Right ventricle myocardium inferior (tissue), 1 donor: ENCODE measurements around the gene CPLANE1. TPM values are rescaled to one million over a fixed set of nuclear protein-coding genes. Genes with fewer than 3 reads are reported as not detected.
A peak's percentile ranks its signal among the peaks of the same experiment; 100 is the strongest.
"Not testable (repeated sequence)": the region's sequence is repeated elsewhere in the genome, so short reads cannot be mapped to it uniquely, and the experiment has no call there.

ENCODE experiments used
- ATAC-seq: fragments of 200-7000 bp; cut with Tn5 transposase; one replicate; pipeline ENCODE4 v1.9.1; 2020; ENCODE audit warnings: mild to moderate bottlenecking, moderate library complexity
- DNase-seq: peaks from one replicate; pipeline ENCODE4 v3.0.0; 2021; ENCODE audit errors: missing footprints
- intact Hi-C: fragments of 100-400 bp; cut with DNase I; formaldehyde crosslinking; loops from one replicate; pipeline ENCODE4 v1.11.0; 2022
- long read RNA-seq: library from polyadenylated mRNA; unstranded; transcript quantifications from one replicate; pipeline ENCODE4 v2.0.0, GENCODE V29; 2021
- total RNA-seq: library from RNA; stranded (reverse); fragmentation: NEBNext Ultra II Directional; extraction: Animal tissue kit (Norgen Biotek cat#: 25700); gene quantifications from one replicate; pipeline ENCODE4 v1.2.1, GENCODE V29; 2021
- donor health status: DM: no; HTN: yes; CAD: no; lungs with severe emphysema.

The CPLANE1 gene
- 9.5 TPM for total RNA-seq
- long read RNA-seq, partial matches to known transcripts: 0 of 1 reads
- long read RNA-seq, other reads (novel, unspliced or antisense): 1 of 1 reads

DNA sequence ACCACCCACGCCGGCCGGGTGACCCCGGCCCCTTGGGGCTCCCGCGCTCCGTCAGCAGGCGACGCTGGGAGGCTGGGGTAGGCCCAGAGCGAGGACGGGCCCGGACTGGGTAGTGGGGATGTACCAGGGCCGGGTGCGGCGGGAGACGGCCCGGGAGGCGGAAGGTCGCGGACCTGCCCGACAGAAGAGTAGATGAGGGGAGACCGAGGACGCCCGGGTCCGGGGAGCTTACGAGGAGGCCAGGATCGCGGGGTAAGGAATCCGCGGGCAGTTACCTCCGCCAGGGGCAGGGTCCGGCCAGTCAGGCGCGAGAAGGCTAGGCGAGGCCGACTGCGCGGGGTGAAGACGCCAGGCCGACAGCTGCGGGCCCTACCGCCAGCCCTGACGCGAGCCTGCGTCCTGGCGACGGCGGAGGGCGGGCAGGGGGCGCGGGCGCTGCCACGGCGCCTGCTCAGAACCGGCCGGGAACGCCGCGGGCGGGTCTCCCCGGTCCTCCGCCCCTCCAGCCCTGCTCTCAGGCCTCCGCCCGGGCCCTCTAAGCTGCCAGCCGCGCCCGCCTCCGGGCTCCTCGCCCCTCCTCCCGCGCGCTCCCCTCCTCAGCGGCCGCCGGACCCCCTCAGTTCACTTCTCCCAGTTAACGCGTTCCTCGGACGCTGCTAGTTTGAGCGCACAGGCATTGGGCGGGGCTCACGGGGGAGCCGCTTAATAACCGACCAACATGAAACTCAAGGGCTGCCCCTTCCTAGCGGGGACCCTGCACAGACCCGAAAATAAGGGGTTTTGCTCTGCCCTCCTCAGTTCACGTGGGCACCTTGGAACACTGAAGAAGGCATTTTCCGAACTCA is at the start of gene CPLANE1:
CPLANE1 (minus strand) TSS at position 407 of the 845 bp plus-strand sequence. CDS start 1,678 bp downstream, outside the sequence.
- ATAC-seq (peak; percentile 99), DNase-seq (peak; percentile 90)
- intact Hi-C loops: no loop called here

DNA sequence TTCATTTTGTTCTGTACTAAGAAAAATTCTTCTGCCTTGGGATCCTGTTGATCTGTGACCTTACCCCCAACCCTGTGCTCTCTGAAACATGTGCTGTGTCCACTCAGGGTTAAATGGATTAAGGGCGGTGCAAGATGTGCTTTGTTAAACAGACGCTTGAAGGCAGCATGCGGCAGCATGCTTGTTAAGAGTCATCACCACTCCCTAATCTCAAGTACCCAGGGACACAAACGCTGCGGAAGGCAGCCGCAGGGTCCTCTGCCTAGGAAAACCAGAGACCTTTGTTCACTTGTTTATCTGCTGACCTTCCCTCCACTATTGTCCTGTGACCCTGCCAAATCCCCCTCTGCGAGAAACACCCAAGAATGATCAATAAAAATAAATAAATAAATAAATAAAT is 47.1 kb upstream of the CPLANE1 start:
- intact Hi-C loops, DNase-seq, ATAC-seq: not testable (repeated sequence)

GRCh38 chr5:37283214-37283820 is 34.1 kb upstream of the CPLANE1 start:
- DNase-seq (no peak), ATAC-seq (no peak)
- intact Hi-C loops: no loop called here

- intact Hi-C loops: no loop called here
- ATAC-seq (no peak), DNase-seq (no peak)
Observed at GRCh38 chr5:37275511-37275910, 26.3 kb upstream of the CPLANE1 start.

DNA sequence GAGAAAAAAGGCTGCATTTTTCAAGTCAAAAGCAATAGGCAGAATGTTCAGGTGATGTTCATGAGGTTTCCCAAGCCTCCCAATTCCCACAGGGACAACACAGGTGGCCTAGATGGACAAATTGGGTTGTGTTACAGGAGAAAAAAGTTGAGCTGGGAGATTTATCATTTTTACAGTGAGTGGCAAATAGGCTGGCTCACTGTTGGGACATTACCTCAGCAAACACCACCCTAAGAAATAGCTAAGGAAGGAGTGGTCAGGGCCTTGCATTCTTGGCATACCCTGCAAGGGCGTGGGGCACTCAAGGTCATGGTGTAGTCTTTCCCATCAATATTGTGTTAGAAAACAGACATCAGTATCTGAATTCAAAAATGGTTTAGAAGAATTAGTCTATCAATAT is 23.3 kb upstream of the CPLANE1 start:
- DNase-seq: no peak
- intact Hi-C loops: no loop called here
- no peak for ATAC-seq

- ATAC-seq, DNase-seq, intact Hi-C loops: not testable (repeated sequence)
Observed at GRCh38 chr5:37268100-37268499, 18.9 kb upstream of the CPLANE1 start.

DNA sequence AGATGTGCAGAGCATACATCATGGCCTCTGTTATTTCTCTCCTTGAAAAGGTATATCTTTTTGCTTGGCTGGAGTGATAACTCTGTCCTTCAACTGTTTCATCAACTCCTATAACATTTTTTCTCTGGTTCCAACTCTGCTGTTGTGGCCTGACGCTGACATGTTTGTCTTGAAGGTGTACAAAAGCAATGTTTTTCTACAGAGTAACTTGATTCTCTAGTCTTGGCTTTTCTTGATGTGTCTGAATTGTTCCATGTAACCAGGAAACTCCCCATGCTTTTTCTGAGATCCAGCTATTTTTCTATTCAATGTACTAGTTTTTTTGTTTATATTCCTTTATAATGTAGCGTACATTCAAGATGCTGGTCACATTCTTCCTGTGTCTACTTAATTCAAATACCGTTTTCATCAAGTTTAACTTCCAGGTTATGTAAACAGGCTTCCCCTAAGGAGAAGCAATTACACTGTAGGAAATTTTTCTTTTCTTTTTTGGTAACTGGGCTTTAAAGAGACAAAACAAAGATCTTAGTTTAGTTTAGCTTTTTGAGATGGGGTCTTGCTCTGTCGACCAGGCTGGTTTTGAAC is 6.7 kb upstream of the CPLANE1 start:
- DNase-seq: no peak
- ATAC-seq: no peak
- intact Hi-C loops: no loop called here

DNA sequence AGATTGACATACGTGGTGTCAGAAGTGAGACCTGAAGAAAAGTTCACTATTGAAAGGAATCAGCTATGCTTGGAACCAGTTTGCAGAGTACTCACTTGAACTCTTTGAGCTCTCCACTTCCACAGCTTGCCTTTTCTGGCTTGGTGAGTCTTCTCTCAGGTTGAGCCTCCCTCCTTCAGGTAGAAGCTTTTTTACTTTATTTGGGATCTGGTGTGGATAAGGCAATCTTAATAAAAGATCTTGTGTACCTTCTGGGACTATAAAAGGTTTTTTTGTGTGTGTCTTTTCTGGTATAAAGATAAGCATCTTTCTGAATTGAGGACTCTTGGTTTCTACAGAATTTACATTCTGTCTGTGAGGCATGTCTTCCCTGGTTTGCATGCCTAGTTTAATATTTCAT is 5.4 kb upstream of the CPLANE1 start:
- no peak for DNase-seq
- no peak for ATAC-seq
- intact Hi-C loops: no loop called here

DNA sequence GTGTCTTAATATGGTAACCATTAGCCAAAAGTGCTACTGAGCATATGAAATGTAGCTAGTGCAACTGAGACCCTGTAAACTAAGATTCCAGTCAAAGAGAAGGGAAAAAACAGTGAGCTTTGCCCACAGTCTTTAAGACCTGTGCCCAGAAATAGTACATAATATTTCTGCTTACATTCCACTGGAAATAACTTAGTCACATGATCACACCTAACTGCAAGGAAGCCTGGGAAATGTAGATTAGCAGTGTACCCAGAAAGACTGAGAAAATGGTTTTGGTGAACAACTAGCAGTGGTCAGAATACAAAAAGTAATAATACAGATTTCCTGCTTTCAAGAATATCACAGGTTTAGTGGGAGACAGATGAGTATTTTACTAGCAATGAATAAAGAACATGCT is 2.5 kb upstream of the CPLANE1 start:
- no peak for DNase-seq
- ATAC-seq: no peak
- intact Hi-C loops: no loop called here

GRCh38 chr5:37249815-37250164 is 614 bp upstream of the CPLANE1 start:
- intact Hi-C loops: no loop called here
- DNase-seq (no peak), ATAC-seq (no peak)

- no peak for DNase-seq
- intact Hi-C loops: no loop called here
- no peak for ATAC-seq
Observed at GRCh38 chr5:37248421-37248969, 681 bp downstream of the CPLANE1 start.

GRCh38 chr5:37247496-37247895 is 1.7 kb downstream of the CPLANE1 start:
- DNase-seq (no peak), ATAC-seq (no peak)
- intact Hi-C loops: no loop called here

- intact Hi-C loops: no loop called here
- ATAC-seq: no peak
- DNase-seq: no peak
Observed at GRCh38 chr5:37247036-37247435, 2.1 kb downstream of the CPLANE1 start.

DNA sequence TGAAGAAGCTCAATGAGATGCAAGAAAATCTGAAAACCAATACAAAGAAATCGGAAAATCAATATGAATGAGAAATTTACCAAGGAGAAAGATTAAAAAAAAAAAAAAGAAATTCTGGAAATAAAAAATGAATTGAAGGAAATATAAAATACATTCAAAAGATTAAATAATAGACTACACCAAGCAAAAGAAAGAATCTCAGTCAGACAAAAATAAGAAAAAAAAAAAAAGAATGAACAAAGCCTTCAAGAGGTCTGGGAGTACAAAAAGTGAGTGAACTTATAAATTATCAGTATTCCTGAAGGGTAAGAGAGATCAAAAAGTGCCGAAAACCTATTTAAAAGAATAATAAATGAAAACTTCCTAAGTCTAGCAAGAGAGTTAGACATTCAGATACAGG is 14.9 kb downstream of the CPLANE1 start:
- intact Hi-C loops: no loop called here
- DNase-seq (no peak), ATAC-seq (no peak)

GRCh38 chr5:37226377-37226776 is 22.8 kb downstream of the CPLANE1 start:
- no peak for DNase-seq
- no peak for ATAC-seq
- intact Hi-C loops: no loop called here

GRCh38 chr5:37222181-37222580 is 27.0 kb downstream of the CPLANE1 start:
- no peak for DNase-seq
- ATAC-seq: no peak
- intact Hi-C loops: no loop called here

DNA sequence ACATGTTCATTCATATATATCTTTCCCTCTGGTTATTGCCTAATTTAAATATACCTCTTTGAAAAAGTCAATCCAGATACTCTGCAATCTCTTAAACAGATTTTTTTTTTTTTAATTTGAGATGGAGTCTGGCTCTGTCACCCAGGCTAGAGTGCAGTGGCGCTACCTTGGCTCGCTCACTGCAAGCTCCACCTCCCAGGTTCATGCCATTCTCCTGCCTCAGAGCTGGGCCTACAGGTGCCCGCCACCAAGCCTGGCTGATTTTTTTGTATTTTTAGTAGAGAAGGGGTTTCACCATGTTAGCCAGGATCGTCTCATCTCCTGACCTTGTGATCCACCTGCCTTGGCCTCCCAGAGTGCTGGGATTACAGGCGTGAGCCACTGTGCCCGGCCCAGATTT is 28.8 kb downstream of the CPLANE1 start:
- intact Hi-C loops, ATAC-seq, DNase-seq: not testable (repeated sequence)

GRCh38 chr5:37219384-37219783 is 29.8 kb downstream of the CPLANE1 start:
- ATAC-seq, DNase-seq, intact Hi-C loops: not testable (repeated sequence)

GRCh38 chr5:37217976-37218375 is 31.2 kb downstream of the CPLANE1 start:
- intact Hi-C loops: no loop called here
- DNase-seq (no peak), ATAC-seq (no peak)

- intact Hi-C loops: no loop called here
Observed at GRCh38 chr5:37214550-37214949, 34.6 kb downstream of the CPLANE1 start.

More at GRCh38 chr5:37214550-37214949, 34.6 kb downstream of the CPLANE1 start:
- DNase-seq (no peak), ATAC-seq (no peak)
